GM12878 (cell line): Measurements from ENCODE around the gene PDE11A. TPM values are rescaled to one million over a fixed set of nuclear protein-coding genes. Genes with fewer than 3 reads are reported as not detected.

ENCODE experiments used
- ATAC-seq: fragments of 200-7000 bp; cut with Tn5 transposase; 3 replicates; pipeline ENCODE4 v1.9.1; 2020; ENCODE audit warnings: mild to moderate bottlenecking, moderate library complexity
- BruUV-seq: library from RNA; stranded (reverse); fragments of 400-500 nt; replicated peaks from 2 replicates; lab custom pipeline; 2021; lab: Mats Ljungman, UMichigan
- CTCF ChIA-PET: fragments of 300-600 bp; sonication (Branson Sonifier 250); formaldehyde crosslinking; extraction: SDS; loops from one replicate; lab custom pipeline; 2021; ENCODE audit warnings: inconsistent platforms; lab: Yijun Ruan, JAX
- POLR2A ChIA-PET: fragments of 350-600 bp; formaldehyde crosslinking; extraction: SDS; loops from one replicate; lab custom pipeline; 2021; ENCODE audit warnings: inconsistent platforms; lab: Charles Lee
- RAD21 ChIA-PET: fragments of 300-600 bp; sonication (Branson Sonifier 250); formaldehyde crosslinking; loops from one replicate; lab custom pipeline; 2023; ENCODE audit warnings: antibody characterized with exemption; ENCODE audit not compliant: unreplicated experiment; lab: Charles Lee
- SMC1A ChIA-PET: fragments of 300-600 bp; sonication (Branson Sonifier 250); formaldehyde crosslinking; loops from one replicate; lab custom pipeline; 2023; ENCODE audit not compliant: unreplicated experiment, uncharacterized antibody; lab: Charles Lee
- DNase-seq: peaks from one replicate; pipeline ENCODE4 v3.0.0-alpha.2; 2011; ENCODE audit warnings: low read depth, low spot score
- FAIRE-seq: peaks from 3 replicates; lab custom pipeline; 2011; peaks lifted over from hg19 to GRCh38; lab: Jason Lieb, UNC
- H2AFZ ChIP-seq: 2 replicates; pipeline ENCODE4 v1.6.0; 2011; ENCODE audit warnings: low read depth, low read length, control low read depth; ENCODE audit not compliant: control insufficient read depth
- H3K27ac ChIP-seq: 2 replicates; pipeline ENCODE4 v1.5.1; 2011; ENCODE audit warnings: control low read depth; ENCODE audit not compliant: control insufficient read depth, insufficient read depth
- H3K27me3 ChIP-seq, 2 experiments: replicated peaks in 1 of 2; 2 replicates each; pipeline versions ENCODE4 v1.6.0 to v1.6.1; 2011; ENCODE audit warnings: low read length in 1 of 2; ENCODE audit not compliant: control insufficient read depth in 2 of 2, insufficient read depth in 2 of 2
- H3K36me3 ChIP-seq, 2 experiments: 2 replicates each; pipeline ENCODE4 v1.5.1; 2011; ENCODE audit warnings: low read length in 1 of 2; ENCODE audit not compliant: control insufficient read depth in 2 of 2, insufficient read depth in 2 of 2
- H3K4me1 ChIP-seq: 2 replicates; pipeline ENCODE4 v1.6.1; 2011; ENCODE audit warnings: mild to moderate bottlenecking, low read length, moderate library complexity, mixed read lengths; ENCODE audit not compliant: control insufficient read depth, insufficient read depth
- H3K4me2 ChIP-seq: 2 replicates; pipeline ENCODE4 v1.6.0; 2011; ENCODE audit warnings: control low read depth; ENCODE audit not compliant: control insufficient read depth, insufficient read depth
- H3K4me3 ChIP-seq: fragments of 200-600 bp; sonication (generic); 2 replicates; pipeline ENCODE4 v1.5.1; 2016
- H3K79me2 ChIP-seq: 2 replicates; pipeline ENCODE4 v1.6.0; 2011; ENCODE audit warnings: low read length; ENCODE audit not compliant: control insufficient read depth, insufficient read depth
- H3K9ac ChIP-seq: 2 replicates; pipeline ENCODE4 v1.8.0; 2011; ENCODE audit warnings: low read length, control low read depth, mixed read lengths; ENCODE audit not compliant: control insufficient read depth, insufficient read depth
- H3K9me3 ChIP-seq: replicated peaks from 3 replicates; pipeline ENCODE4 v1.5.1; 2011; ENCODE audit warnings: mild to moderate bottlenecking, low read length; ENCODE audit not compliant: control insufficient read depth, insufficient read depth
- H4K20me1 ChIP-seq: 2 replicates; pipeline ENCODE4 v1.6.0; 2011; ENCODE audit not compliant: control insufficient read depth, insufficient read depth
- MYC ChIP-seq: IDR thresholded peaks from 2 replicates; pipeline ENCODE4 v1.6.1; 2011; ENCODE audit warnings: mild to moderate bottlenecking, low read length, moderate library complexity, inconsistent platforms; ENCODE audit not compliant: insufficient read depth, insufficient replicate concordance, insufficient read length, severe bottlenecking
- NBN ChIP-seq: fragments of 450-650 bp; IDR thresholded peaks from 2 replicates; pipeline ENCODE4 v1.6.1; 2016
- POLR2AphosphoS5 ChIP-seq: IDR thresholded peaks from 2 replicates; pipeline ENCODE4 v1.6.1; 2011; ENCODE audit warnings: mild to moderate bottlenecking, low read length, inconsistent platforms
- RAD21 ChIP-seq: IDR thresholded peaks from 2 replicates; pipeline ENCODE4 v1.6.1; 2011; ENCODE audit warnings: mild to moderate bottlenecking, low read depth, low read length, moderate library complexity; ENCODE audit not compliant: insufficient read depth
- ZNF24 ChIP-seq: fragments of 450-650 bp; IDR thresholded peaks from 2 replicates; pipeline ENCODE4 v1.6.1; 2017; ENCODE audit warnings: antibody characterized with exemption, mild to moderate bottlenecking
- in situ Hi-C: fragments of 300-500 bp; cut with MboI; formaldehyde crosslinking; loops from 9 replicates; pipeline ENCODE4 v1.14.3; 2018; ENCODE audit warnings: mixed read lengths
- intact Hi-C: fragments of 100-400 bp; cut with micrococcal nuclease; formaldehyde crosslinking; loops from one replicate; pipeline ENCODE4 v1.14.2; 2022; ENCODE audit not compliant: unreplicated experiment
- polyA plus RNA-seq, 11 experiments: library from polyadenylated mRNA; depleted of rRNA in 4 of 11; unstranded in 6 of 11; stranded (reverse) in 5 of 11; fragments of >200 nt; fragmentation: Nextera tagmentation in 4 of 11; fragmentation: Illumina TruSeq in 1 of 11; extraction: Ambion mirVana in 4 of 11; extraction: Trizol in 1 of 11; gene quantifications; 1 replicate in 1 of 11; 2 replicates in 10 of 11; pipeline versions ENCODE4 v1.2.1 to v1.2.3, GENCODE V29; 2011 to 2016; ENCODE audit warnings: inconsistent platforms in 2 of 11, missing spikeins in 2 of 11, low read depth in 1 of 11
- total RNA-seq, 4 experiments: library from RNA; depleted of rRNA in 3 of 4; stranded (reverse); fragments of >200 nt in 3 of 4; fragmentation: Illumina TruSeq in 1 of 4; extraction: Trizol in 1 of 4; gene quantifications; 2 replicates each; pipeline versions ENCODE4 v1.2.1 to v1.2.3, GENCODE V29; 2013 to 2021
- TF ChIP-seq, protein P1 (sequence below): IDR thresholded peaks from 2 replicates; pipeline ENCODE4 v1.6.1; 2012; ENCODE audit warnings: low read depth, low read length, improper control_type of control experiment
- TF ChIP-seq, protein P2 (sequence below): fragments of 450-650 bp; IDR thresholded peaks from 2 replicates; pipeline ENCODE4 v1.6.1; 2018; ENCODE audit warnings: mild to moderate bottlenecking, low read depth, moderate library complexity; ENCODE audit not compliant: partially characterized antibody

The PDE11A gene
- total and polyA plus RNA-seq, 10 of the 15 experiments (the other 5 are each of a cell fraction or from before 2014, with no cell fraction given), result 0.01 to 0.17 (median 0.06) TPM; not detected in 5

DNA sequence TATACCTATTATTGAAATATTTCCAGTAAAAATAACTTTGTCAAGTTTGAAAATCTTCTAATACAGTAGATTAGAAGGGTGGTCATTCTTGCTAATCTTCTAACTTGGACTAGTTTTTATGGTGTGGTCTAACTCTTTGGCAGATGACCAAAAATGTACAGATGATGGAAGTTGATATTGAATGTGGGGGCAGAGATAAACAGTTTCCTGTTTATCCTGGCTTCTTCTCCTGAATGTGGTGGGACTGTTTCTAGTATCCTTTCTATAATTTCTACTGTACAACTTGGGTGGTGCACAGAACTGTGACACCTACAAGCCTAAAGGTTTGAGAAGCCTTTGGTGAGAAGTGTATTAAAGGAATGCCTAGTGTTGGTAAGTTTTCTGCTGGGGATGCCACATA lies 178.7 kb downstream of the PDE11A start:
- H2AFZ ChIP-seq, result no peak overlapping the region
- no peak for DNase-seq
- ChIA-PET CTCF (no interaction called here), SMC1A (no interaction called here), POLR2A (no interaction called here), RAD21 (no interaction called here)
- no peak for ATAC-seq
- H3K9me3 ChIP-seq, result no peaks in the 10 kb centered on the region
- no peak overlapping the region for H3K4me2 ChIP-seq
- FAIRE-seq, result no peak
- intact Hi-C loops (no loop called here), in situ Hi-C loops (no loop called here)
- no peak overlapping the region for H3K9ac ChIP-seq
- H4K20me1 ChIP-seq, result no peaks in the 10 kb centered on the region
- no peak overlapping the region for H3K27ac ChIP-seq
- no peaks in the 10 kb centered on the region for H3K79me2 ChIP-seq
- no peaks in the 10 kb centered on the region for H3K36me3 ChIP-seq
- TF ChIP-seq, protein P1, sequence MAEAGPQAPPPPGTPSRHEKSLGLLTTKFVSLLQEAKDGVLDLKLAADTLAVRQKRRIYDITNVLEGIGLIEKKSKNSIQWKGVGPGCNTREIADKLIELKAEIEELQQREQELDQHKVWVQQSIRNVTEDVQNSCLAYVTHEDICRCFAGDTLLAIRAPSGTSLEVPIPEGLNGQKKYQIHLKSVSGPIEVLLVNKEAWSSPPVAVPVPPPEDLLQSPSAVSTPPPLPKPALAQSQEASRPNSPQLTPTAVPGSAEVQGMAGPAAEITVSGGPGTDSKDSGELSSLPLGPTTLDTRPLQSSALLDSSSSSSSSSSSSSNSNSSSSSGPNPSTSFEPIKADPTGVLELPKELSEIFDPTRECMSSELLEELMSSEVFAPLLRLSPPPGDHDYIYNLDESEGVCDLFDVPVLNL, result no peak
- TF ChIP-seq NBN (no peak), POLR2AphosphoS5 (no peak), MYC (no peak), ZNF24 (no peak), RAD21 (no peak)
- TF ChIP-seq, protein P2, sequence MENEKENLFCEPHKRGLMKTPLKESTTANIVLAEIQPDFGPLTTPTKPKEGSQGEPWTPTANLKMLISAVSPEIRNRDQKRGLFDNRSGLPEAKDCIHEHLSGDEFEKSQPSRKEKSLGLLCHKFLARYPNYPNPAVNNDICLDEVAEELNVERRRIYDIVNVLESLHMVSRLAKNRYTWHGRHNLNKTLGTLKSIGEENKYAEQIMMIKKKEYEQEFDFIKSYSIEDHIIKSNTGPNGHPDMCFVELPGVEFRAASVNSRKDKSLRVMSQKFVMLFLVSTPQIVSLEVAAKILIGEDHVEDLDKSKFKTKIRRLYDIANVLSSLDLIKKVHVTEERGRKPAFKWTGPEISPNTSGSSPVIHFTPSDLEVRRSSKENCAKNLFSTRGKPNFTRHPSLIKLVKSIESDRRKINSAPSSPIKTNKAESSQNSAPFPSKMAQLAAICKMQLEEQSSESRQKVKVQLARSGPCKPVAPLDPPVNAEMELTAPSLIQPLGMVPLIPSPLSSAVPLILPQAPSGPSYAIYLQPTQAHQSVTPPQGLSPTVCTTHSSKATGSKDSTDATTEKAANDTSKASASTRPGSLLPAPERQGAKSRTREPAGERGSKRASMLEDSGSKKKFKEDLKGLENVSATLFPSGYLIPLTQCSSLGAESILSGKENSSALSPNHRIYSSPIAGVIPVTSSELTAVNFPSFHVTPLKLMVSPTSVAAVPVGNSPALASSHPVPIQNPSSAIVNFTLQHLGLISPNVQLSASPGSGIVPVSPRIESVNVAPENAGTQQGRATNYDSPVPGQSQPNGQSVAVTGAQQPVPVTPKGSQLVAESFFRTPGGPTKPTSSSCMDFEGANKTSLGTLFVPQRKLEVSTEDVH, result no peak
- BruUV-seq, result no TSS peak
- no peaks in the 10 kb centered on the region for H3K4me1 ChIP-seq
- no peak overlapping the region for H3K4me3 ChIP-seq
- no peaks in the 10 kb centered on the region for H3K27me3 ChIP-seq
